D721Med (cell line): Measurements from ENCODE around the gene AGO3.

ENCODE experiments used
- DNase-seq: peaks from one replicate; pipeline ENCODE4 v3.0.0; 2011; ENCODE audit warnings: low spot score; ENCODE audit not compliant: insufficient read length
- FAIRE-seq: peaks from 2 replicates; lab custom pipeline; 2011; peaks lifted over from hg19 to GRCh38; lab: Jason Lieb, UNC
- CTCF ChIP-seq: IDR thresholded peaks from 2 replicates; pipeline ENCODE4 v1.5.1; 2012; ENCODE audit warnings: mild to moderate bottlenecking, control low read depth; ENCODE audit not compliant: insufficient read depth; ENCODE audit errors: missing control alignments

AGO3 gene

GRCh38 chr1:36112823-36113222 lies 181.9 kb downstream of the AGO3 start:
- no peak for DNase-seq
- FAIRE-seq, result no peak

DNA sequence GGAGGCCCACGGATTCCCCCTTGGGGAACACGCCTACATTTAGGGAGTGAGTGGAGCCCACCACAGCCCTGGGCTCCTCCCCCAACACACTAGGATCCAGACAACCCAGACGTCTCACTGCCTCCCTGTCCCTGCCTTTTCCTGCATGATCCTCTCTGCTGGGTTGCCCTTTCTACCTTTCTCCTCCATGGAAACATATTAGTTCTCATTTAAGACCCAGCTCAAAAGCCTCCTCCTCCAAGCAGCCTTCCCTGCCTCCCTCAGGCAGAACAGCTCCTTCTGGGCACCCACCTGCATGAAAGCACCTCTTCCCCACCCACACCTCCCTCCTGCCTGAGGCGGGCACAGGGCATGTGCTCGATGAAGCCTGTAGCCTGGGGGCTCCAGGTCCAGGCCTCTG lies 183.5 kb downstream of the AGO3 start:
- DNase-seq, result no peak
- no peak for TF ChIP-seq CTCF
- no peak for FAIRE-seq

More at GRCh38 chr1:36112823-36113222, 181.9 kb downstream of the AGO3 start:
- TF ChIP-seq CTCF, result no peak

GRCh38 chr1:36115200-36115669 lies 184.3 kb downstream of the AGO3 start:
- no peak for FAIRE-seq
- no peak for DNase-seq
- no peak for TF ChIP-seq CTCF

- DNase-seq (no peak), FAIRE-seq (no peak)
- no peak for TF ChIP-seq CTCF
These were observed 185.0 kb downstream of the AGO3 start for GRCh38 chr1:36115931-36116330.

- TF ChIP-seq CTCF, result no peak
- FAIRE-seq (no peak), DNase-seq (no peak)
These were observed 186.0 kb downstream of the AGO3 start for GRCh38 chr1:36116901-36117300.

GRCh38 chr1:36118447-36119204 lies 187.7 kb downstream of the AGO3 start:
- DNase-seq (no peak), FAIRE-seq (no peak)
- TF ChIP-seq CTCF, result no peak

GRCh38 chr1:36119456-36119855 lies 188.6 kb downstream of the AGO3 start:
- TF ChIP-seq CTCF, result no peak
- FAIRE-seq (no peak), DNase-seq (no peak)
